Activated naive CD8-positive, alpha-beta T cell treated with anti-CD3 and anti-CD28 coated beads for 36 hours (primary cell): ENCODE results near the gene ADAMTS4. TPM values are rescaled to one million over a fixed set of nuclear protein-coding genes. Genes with fewer than 3 reads are reported as not detected.

Experiments used
- DNase-seq: peaks from one replicate; pipeline ENCODE4 v3.0.0; 2021
- H3K27ac Mint-ChIP-seq: one replicate; pipeline ENCODE4 v1.8.0; 2022; ENCODE audit warnings: mild to moderate bottlenecking, moderate library complexity, mixed read lengths
- H3K27me3 Mint-ChIP-seq: one replicate; pipeline ENCODE4 v1.8.0; 2022; ENCODE audit warnings: mild to moderate bottlenecking, mixed read lengths
- H3K36me3 Mint-ChIP-seq: one replicate; pipeline ENCODE4 v1.8.0; 2021; ENCODE audit warnings: mild to moderate bottlenecking, mixed read lengths
- H3K4me1 Mint-ChIP-seq: one replicate; pipeline ENCODE4 v1.8.0; 2021; ENCODE audit warnings: mixed read lengths
- H3K4me3 Mint-ChIP-seq: one replicate; pipeline ENCODE4 v1.8.0; 2022; ENCODE audit warnings: mild to moderate bottlenecking, moderate library complexity, mixed read lengths
- H3K9me3 Mint-ChIP-seq: one replicate; pipeline ENCODE4 v1.8.0; 2022; ENCODE audit warnings: mixed read lengths
- total RNA-seq, 2 experiments: library from RNA; stranded (reverse); gene quantifications; one replicate each; pipeline ENCODE4 v1.2.3, GENCODE V29; 2021

Gene ADAMTS4
- total RNA-seq, 2 experiments from 2014 or later, result 2.5 to 3.8 TPM

GRCh38 chr1:161176468-161177111, 22.3 kb downstream of the ADAMTS4 start:
- Mint-ChIP-seq H3K27me3 (no peaks in the 10 kb centered on the region), H3K27ac (peak overlapping the region; percentile 93), H3K9me3 (no peaks in the 10 kb centered on the region), H3K4me1 (peaks cover 51% of the 10 kb centered on the region), H3K36me3 (peaks cover 31% of the 10 kb centered on the region), H3K4me3 (peak overlapping the region; percentile 96)
- no peak for DNase-seq

GRCh38 chr1:161175771-161176453, 22.9 kb downstream of the ADAMTS4 start:
- H3K27me3 Mint-ChIP-seq, result no peaks in the 10 kb centered on the region
- peaks cover 33% of the 10 kb centered on the region for H3K36me3 Mint-ChIP-seq
- peak overlapping the region; percentile 96 for H3K4me3 Mint-ChIP-seq
- no peaks in the 10 kb centered on the region for H3K9me3 Mint-ChIP-seq
- peak overlapping the region; percentile 93 for H3K27ac Mint-ChIP-seq
- DNase-seq, result no peak
- H3K4me1 Mint-ChIP-seq, result peaks cover 49% of the 10 kb centered on the region

DNA sequence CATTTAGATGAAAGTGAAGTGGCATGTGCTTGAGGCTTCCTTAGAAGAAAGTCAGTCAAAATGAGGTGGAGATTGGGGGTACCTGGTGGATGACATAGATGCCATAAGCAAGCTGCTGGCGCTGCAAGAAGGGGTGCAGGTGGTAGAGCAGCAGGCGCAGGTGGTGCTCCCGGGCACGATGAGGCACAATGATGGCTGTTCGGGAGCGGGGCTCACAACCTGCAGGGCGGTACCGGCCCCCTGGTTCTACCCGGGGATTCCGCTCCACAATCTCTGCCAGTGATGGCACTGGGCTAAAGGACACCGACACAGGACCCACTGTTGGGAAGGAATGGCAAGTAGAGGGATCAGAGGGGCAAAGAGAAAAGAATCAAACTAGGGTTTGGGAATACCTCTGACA, 23.9 kb downstream of the ADAMTS4 start:
- peak overlapping the region; percentile 65 for H3K27ac Mint-ChIP-seq
- H3K27me3 Mint-ChIP-seq, result no peaks in the 10 kb centered on the region
- peaks cover 41% of the 10 kb centered on the region for H3K4me1 Mint-ChIP-seq
- H3K4me3 Mint-ChIP-seq, result peak overlapping the region; percentile 4
- no peak for DNase-seq
- H3K36me3 Mint-ChIP-seq, result peaks cover 33% of the 10 kb centered on the region
- H3K9me3 Mint-ChIP-seq, result no peaks in the 10 kb centered on the region

DNA sequence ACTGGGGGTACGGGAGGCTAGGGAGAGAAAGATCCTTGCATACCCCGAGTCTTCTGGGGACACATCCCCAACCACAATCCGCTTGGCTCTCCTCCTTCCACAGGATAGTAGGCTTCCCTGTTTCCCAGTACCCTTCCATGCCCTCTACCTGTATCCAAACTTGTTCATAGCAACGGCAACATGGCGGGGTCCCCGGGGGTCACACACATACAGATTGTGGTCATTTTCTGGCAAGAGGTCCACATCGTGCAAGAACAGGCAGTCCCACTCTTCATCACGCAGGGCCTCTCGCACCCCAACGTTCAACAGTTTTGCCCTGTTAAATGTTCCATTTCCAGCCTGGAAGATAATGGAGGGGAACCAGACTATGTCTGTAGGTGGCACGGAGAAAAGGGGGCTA, 25.1 kb downstream of the ADAMTS4 start:
- no peak for DNase-seq
- Mint-ChIP-seq H3K27ac (peak overlapping the region; percentile 15), H3K4me3 (no peak overlapping the region), H3K36me3 (peaks cover 34% of the 10 kb centered on the region), H3K27me3 (no peaks in the 10 kb centered on the region), H3K9me3 (no peaks in the 10 kb centered on the region), H3K4me1 (peaks cover 41% of the 10 kb centered on the region)

DNA sequence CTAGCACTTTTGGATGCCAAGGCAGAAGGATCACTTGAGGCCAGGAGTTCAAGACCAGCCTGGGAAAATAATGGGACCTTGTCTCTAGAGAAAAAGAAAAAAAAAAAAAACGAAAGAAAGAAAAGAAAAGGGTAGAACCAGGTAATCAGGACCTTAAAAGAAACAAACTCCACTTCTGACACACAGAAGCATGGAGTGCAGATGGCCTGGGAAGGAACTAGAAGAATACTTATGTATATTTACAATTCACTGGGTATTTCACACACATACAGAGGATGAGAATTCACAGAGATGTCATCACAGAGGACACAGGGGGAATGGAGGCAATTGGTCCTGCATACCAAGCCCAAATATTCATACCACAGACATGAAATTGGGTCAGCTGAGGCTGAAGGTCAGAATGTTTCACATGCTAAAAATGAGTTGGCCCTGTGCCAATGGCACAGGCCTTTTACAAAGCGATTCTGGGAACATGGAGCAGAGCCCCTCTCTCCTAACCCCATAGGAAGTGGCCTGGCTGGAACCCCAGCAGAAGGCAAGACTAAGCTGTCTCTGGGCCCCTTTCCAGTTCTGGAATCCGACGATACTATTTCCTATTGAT, 26.0 kb downstream of the ADAMTS4 start:
- Mint-ChIP-seq H3K9me3 (no peaks in the 10 kb centered on the region), H3K4me3 (no peak overlapping the region), H3K4me1 (peaks cover 39% of the 10 kb centered on the region), H3K36me3 (peaks cover 34% of the 10 kb centered on the region), H3K27me3 (no peaks in the 10 kb centered on the region), H3K27ac (peak overlapping the region; percentile 47)
- no peak for DNase-seq

GRCh38 chr1:161172349-161172748, 26.5 kb downstream of the ADAMTS4 start:
- Mint-ChIP-seq H3K27me3 (no peaks in the 10 kb centered on the region), H3K4me3 (no peak overlapping the region), H3K36me3 (peaks cover 34% of the 10 kb centered on the region), H3K9me3 (no peaks in the 10 kb centered on the region), H3K27ac (peak overlapping the region; percentile 70), H3K4me1 (peaks cover 39% of the 10 kb centered on the region)
- no peak for DNase-seq

- Mint-ChIP-seq H3K9me3 (no peaks in the 10 kb centered on the region), H3K36me3 (peaks cover 34% of the 10 kb centered on the region), H3K27me3 (no peaks in the 10 kb centered on the region), H3K27ac (no peak overlapping the region), H3K4me1 (peaks cover 43% of the 10 kb centered on the region), H3K4me3 (no peak overlapping the region)
- DNase-seq, result no peak
These were observed 27.2 kb downstream of the ADAMTS4 start for GRCh38 chr1:161171696-161172095.

DNA sequence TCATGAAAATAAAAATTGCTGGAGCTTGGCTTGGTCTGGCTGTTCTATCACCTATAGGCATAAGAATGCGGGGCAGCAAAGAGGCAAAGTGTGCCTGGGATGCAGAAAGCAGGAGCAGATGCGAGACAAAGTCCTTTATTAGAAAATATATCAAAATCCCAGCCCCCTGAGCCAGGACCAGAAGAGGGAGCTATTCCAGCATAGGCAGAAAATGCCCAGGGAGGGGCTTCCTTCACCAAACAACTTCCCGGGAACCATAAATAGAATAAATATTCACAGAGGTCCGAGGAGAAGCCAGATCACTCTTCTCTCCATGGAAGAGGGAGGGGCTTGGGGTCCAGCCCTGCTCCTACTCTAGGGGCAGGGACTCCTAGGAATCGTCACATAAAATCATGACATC, 27.7 kb downstream of the ADAMTS4 start:
- no peaks in the 10 kb centered on the region for H3K9me3 Mint-ChIP-seq
- DNase-seq, result no peak
- H3K27me3 Mint-ChIP-seq, result no peaks in the 10 kb centered on the region
- peak overlapping the region; percentile 49 for H3K27ac Mint-ChIP-seq
- peaks cover 38% of the 10 kb centered on the region for H3K4me1 Mint-ChIP-seq
- peaks cover 31% of the 10 kb centered on the region for H3K36me3 Mint-ChIP-seq
- no peak overlapping the region for H3K4me3 Mint-ChIP-seq

DNA sequence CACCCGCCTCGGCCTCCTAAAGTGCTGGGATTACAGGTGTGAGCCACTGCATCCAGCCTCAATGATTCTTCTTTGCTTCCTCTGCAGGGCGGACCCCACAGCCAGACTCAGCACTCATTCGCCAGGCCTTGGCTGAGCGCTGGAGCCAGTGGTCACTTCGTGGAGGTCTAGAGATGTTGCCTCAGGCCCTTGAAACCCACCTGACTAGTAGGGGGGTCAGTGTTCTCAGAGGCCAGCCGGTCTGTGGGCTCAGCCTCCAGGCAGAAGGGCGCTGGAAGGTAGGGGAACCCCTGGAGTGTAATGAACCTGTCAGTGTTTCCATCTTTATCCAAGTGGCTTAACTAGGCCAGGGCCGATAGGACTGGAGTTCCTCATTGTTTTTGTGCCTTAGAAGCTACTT, 29.9 kb downstream of the ADAMTS4 start:
- peaks cover 27% of the 10 kb centered on the region for H3K36me3 Mint-ChIP-seq
- H3K27me3 Mint-ChIP-seq, result no peaks in the 10 kb centered on the region
- H3K4me1 Mint-ChIP-seq, result peaks cover 29% of the 10 kb centered on the region
- H3K4me3 Mint-ChIP-seq, result no peak overlapping the region
- H3K27ac Mint-ChIP-seq, result no peak overlapping the region
- H3K9me3 Mint-ChIP-seq, result no peaks in the 10 kb centered on the region
- DNase-seq, result no peak

- H3K27ac Mint-ChIP-seq, result peak overlapping the region; percentile 94
These were observed 31.9 kb downstream of the ADAMTS4 start for GRCh38 chr1:161166669-161167548.

DNA sequence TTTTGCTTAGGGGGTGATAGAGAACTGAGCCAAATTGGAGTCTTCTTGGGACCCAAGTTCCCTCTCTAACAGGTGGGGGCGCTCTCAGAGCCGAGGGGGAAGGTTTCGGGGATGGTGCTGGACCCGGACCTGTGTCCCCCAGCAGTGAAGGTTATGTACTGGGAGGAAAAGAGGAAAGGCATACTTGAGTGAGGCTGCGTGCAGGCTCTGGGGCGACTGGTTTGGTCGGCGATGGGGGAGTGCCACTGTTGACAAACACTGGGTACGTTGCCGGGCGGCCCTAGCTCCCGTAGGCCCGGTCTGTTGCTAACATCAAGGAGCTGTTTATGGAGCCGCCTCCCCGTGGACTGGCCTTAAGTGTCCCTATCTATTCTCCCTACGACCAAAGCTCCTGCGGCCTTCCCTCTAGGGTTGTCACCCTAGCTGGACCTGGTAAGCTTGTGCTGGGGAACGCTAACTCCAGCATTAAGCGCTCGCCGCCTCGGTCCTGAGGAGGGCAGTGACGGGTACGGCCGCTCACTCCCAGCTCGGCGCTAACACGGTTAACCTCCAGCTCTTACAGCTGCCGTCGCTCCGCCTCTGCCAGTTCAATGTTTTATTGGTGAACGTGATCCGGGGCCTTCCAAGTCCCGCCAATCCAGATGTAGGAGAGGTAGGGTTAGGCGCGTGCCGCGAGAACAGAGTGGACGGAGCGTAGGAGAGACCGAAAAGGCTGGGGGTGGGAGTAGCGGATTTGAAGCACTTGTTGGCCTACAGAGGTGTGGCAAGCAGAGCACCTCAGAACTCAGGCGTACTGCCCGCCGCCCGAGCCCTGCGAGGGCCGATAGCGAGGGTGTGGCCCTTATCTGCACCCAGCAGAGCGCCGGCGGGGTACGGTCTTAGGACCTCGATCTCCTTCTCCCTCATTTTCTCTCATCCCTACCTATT, 32.8 kb downstream of the ADAMTS4 start, which contains the start of gene PPOX:
Gene PPOX, plus strand, starts transcription at position 685 of the 927 bp plus-strand sequence. CDS start 422 bp downstream, outside the sequence.
- Mint-ChIP-seq H3K27me3 (no peaks in the 10 kb centered on the region), H3K4me3 (peak within 1 kb of the TSS; percentile 88), H3K4me1 (peaks cover 37% of the 10 kb centered on the region), H3K36me3 (peaks cover 18% of the 10 kb centered on the region), H3K9me3 (no peaks in the 10 kb centered on the region), H3K27ac (peak within 1 kb of the TSS; percentile 94)
- DNase-seq, result peak; percentile 93

More at GRCh38 chr1:161166669-161167548, 31.9 kb downstream of the ADAMTS4 start:
- H3K36me3 Mint-ChIP-seq, result peaks cover 20% of the 10 kb centered on the region
- peak overlapping the region; percentile 88 for H3K4me3 Mint-ChIP-seq
- H3K9me3 Mint-ChIP-seq, result no peaks in the 10 kb centered on the region
- peaks cover 32% of the 10 kb centered on the region for H3K4me1 Mint-ChIP-seq
- no peaks in the 10 kb centered on the region for H3K27me3 Mint-ChIP-seq
- DNase-seq, result no peak

DNA sequence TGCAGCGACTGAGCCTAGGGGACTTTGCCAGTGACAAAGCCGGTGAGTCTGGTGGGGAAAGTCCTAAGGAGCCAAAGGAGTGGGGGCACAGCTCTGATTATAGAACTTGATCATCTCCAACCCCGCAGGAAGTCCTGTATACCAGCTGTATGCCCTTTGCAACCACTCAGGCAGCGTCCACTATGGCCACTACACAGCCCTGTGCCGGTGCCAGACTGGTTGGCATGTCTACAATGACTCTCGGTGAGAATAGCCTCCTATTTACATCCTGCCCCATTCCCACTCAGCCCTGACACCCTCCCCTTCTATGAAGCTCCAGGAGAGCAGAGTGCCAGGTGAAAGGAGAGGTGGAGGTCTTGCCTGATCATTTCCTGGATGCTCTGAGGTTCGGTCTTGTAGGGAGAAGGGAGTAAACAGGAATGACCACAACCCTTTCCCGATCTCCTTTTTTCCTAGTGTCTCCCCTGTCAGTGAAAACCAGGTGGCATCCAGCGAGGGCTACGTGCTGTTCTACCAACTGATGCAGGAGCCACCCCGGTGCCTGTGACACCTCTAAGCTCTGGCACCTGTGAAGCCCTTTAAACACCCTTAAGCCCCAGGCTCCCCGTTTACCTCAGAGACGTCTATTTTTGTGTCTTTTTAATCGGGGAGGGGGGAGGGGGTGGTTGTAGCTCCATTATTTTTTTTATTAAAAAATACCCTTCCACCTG, 33.8 kb downstream of the ADAMTS4 start:
- DNase-seq, result no peak
- no peaks in the 10 kb centered on the region for H3K9me3 Mint-ChIP-seq
- H3K4me1 Mint-ChIP-seq, result peaks cover 44% of the 10 kb centered on the region
- H3K36me3 Mint-ChIP-seq, result peaks cover 18% of the 10 kb centered on the region
- H3K27me3 Mint-ChIP-seq, result no peaks in the 10 kb centered on the region
- no peak overlapping the region for H3K4me3 Mint-ChIP-seq
- peak overlapping the region; percentile 94 for H3K27ac Mint-ChIP-seq

- Mint-ChIP-seq H3K4me1 (peaks cover 44% of the 10 kb centered on the region), H3K27ac (peak overlapping the region; percentile 17), H3K4me3 (no peak overlapping the region)
These were observed 35.1 kb downstream of the ADAMTS4 start for GRCh38 chr1:161163793-161164192.

More at GRCh38 chr1:161163793-161164192, 35.1 kb downstream of the ADAMTS4 start:
- Mint-ChIP-seq H3K27me3 (no peaks in the 10 kb centered on the region), H3K36me3 (peaks cover 16% of the 10 kb centered on the region), H3K9me3 (no peaks in the 10 kb centered on the region)
- DNase-seq, result no peak
